ENCODE measurements around the gene MCHR2. TPM values are rescaled to one million over a fixed set of nuclear protein-coding genes. Genes with fewer than 3 reads are reported as not detected.

Gene MCHR2
- total RNA-seq, 1 experiment from 2014 or later = not detected

GRCh38 chr6:99946005-99946404 lies 48.0 kb downstream of the MCHR2 start:
- POLR2A ChIA-PET = no interaction called here
- RAD21 ChIA-PET (ENCODE audit: low non-redundant PET in 1 of 2, low total read pairs in 2 of 2, uncharacterized antibody in 2 of 2, unreplicated experiment in 2 of 2) = no interaction called here
- no peaks in the 10 kb centered on the region for H3K4me1 ChIP-seq (ENCODE audit: control insufficient read depth in 1 of 2, insufficient read depth in 2 of 2, low read length in 2 of 2)

More at GRCh38 chr6:99946005-99946404, 48.0 kb downstream of the MCHR2 start:
- Histone ChIP-seq H3K4me3 (replicated peaks in 1 of 2; ENCODE audit: low read depth in 1 of 2, low read length in 2 of 2) (no peak overlapping the region), H3K36me3 (ENCODE audit: control insufficient read depth in 1 of 2, insufficient read depth in 2 of 2, low read length in 2 of 2) (no peaks in the 10 kb centered on the region), H3K9me2 (ENCODE audit: insufficient read depth) (no peaks in the 10 kb centered on the region), H3K4me2 (ENCODE audit: low read length) (no peak overlapping the region), H3K27ac (ENCODE audit: low read depth, low read length) (no peak overlapping the region), H4K20me1 (ENCODE audit: insufficient read depth) (no peaks in the 10 kb centered on the region), H3K27me3 (ENCODE audit: insufficient read depth, low read length) (no peaks in the 10 kb centered on the region), H3K79me2 (ENCODE audit: insufficient read depth, low read length) (no peaks in the 10 kb centered on the region), H3K9me3 (ENCODE audit: control insufficient read depth in 1 of 2, insufficient read depth in 1 of 2, low read depth in 1 of 2, low read length in 2 of 2) (no peaks in the 10 kb centered on the region), H2AFZ (ENCODE audit: low read depth, low read length, poor library complexity, severe bottlenecking) (no peak overlapping the region), H3K9ac (ENCODE audit: low read length) (no peak overlapping the region)
- no peak for ATAC-seq
- BruUV-seq (replicated peaks) = no TSS peak
- intact Hi-C loops (cut with micrococcal nuclease) = no loop called here
- no peak for TF ChIP-seq ELF1 (IDR thresholded peaks at IDR 0.05; ENCODE audit: borderline replicate concordance, low read depth)
- no peak for TF ChIP-seq SP1 (IDR thresholded peaks at IDR 0.05; ENCODE audit: low read depth)
- no peak for TF ChIP-seq SIN3A (IDR thresholded peaks at IDR 0.05; ENCODE audit: low read depth)
- no peak for TF ChIP-seq POLR2A (IDR thresholded peaks at IDR 0.05; ENCODE audit: borderline replicate concordance, extremely low read depth, insufficient read depth, insufficient read length)
- TF ChIP-seq EZH2 (IDR thresholded peaks at IDR 0.05) = no peak
- TF ChIP-seq POLR2AphosphoS5 (IDR thresholded peaks at IDR 0.05; ENCODE audit: low read depth, low read length) = no peak
- no peak for TF ChIP-seq JUND (IDR thresholded peaks at IDR 0.05)
- TF ChIP-seq FOSL1 (IDR thresholded peaks at IDR 0.05; ENCODE audit: low read depth) = no peak
- no peak for TF ChIP-seq SRF (IDR thresholded peaks at IDR 0.05; ENCODE audit: low read depth)
- TF ChIP-seq MAX (IDR thresholded peaks at IDR 0.05) = no peak
- TF ChIP-seq EZH2phosphoT487 (IDR thresholded peaks at IDR 0.05; ENCODE audit: borderline replicate concordance) = no peak
- no peak for TF ChIP-seq TCF7L2 (IDR thresholded peaks at IDR 0.05; ENCODE audit: borderline replicate concordance, extremely low read depth, insufficient read depth, insufficient read length)
- TF ChIP-seq ZNF274 (IDR thresholded peaks at IDR 0.05; ENCODE audit: low read depth, low read length) = no peak
- no peak for TF ChIP-seq ZFX (IDR thresholded peaks at IDR 0.05)
- no peak for TF ChIP-seq ZBTB33 (IDR thresholded peaks at IDR 0.05; ENCODE audit: extremely low read depth, insufficient replicate concordance, low read length)
- TF ChIP-seq CBX3 (IDR thresholded peaks at IDR 0.05; ENCODE audit: low read depth) = no peak
- no peak for TF ChIP-seq CEBPB (IDR thresholded peaks at IDR 0.05; ENCODE audit: low read depth)
- no peak for DNase-seq (ENCODE audit: low read depth, low spot score)
- CTCF ChIA-PET = no interaction called here
